HEK293 (cell line): ENCODE results near the gene BRI3BP.
"Not testable (repeated sequence)": the region's sequence is repeated elsewhere in the genome, so short reads cannot be mapped to it uniquely, and the experiment has no call there.

Source experiments
- CTCF ChIA-PET: fragments of 350-600 bp; formaldehyde crosslinking; extraction: SDS; loops from one replicate; lab custom pipeline; 2021; ENCODE audit warnings: antibody characterized with exemption; lab: Yijun Ruan, JAX
- POLR2A ChIA-PET: fragments of 300-600 bp; formaldehyde crosslinking; extraction: SDS; loops from one replicate; lab custom pipeline; 2020; ENCODE audit warnings: antibody characterized with exemption, inconsistent platforms; lab: Yijun Ruan, JAX
- H3K27ac ChIP-seq: fragments of 200-500 bp; sonication (Bioruptor generic); 2 replicates; pipeline ENCODE4 v1.5.1; 2014; ENCODE audit warnings: low read depth, low read length, control low read depth, inconsistent platforms; ENCODE audit errors: extremely low read depth
- H3K36me3 ChIP-seq, 2 experiments: fragments of 200-500 bp in 1 of 2; sonication (Bioruptor generic) in 1 of 2; 1 replicate in 1 of 2; 2 replicates in 1 of 2; pipeline ENCODE4 v1.5.1; 2014 to 2017; ENCODE audit warnings: inconsistent platforms in 2 of 2, low read length in 2 of 2; ENCODE audit not compliant: control insufficient read depth in 2 of 2, insufficient read depth in 1 of 2
- H3K4me1 ChIP-seq: fragments of 200-500 bp; sonication (Bioruptor generic); 2 replicates; pipeline ENCODE4 v1.5.1; 2014; ENCODE audit warnings: mild to moderate bottlenecking, low read length, inconsistent platforms; ENCODE audit not compliant: control insufficient read depth, insufficient read depth
- H3K4me3 ChIP-seq: 2 replicates; pipeline ENCODE4 v1.5.1; 2011; ENCODE audit warnings: low read depth, mild to moderate bottlenecking, control low read depth, low read length, moderate library complexity
- H3K9me3 ChIP-seq: fragments of 200-500 bp; sonication (Bioruptor generic); 2 replicates; pipeline ENCODE4 v1.5.1; 2014; ENCODE audit warnings: low read depth, low read length, inconsistent platforms; ENCODE audit not compliant: control insufficient read depth, insufficient read depth
- GLIS1 ChIP-seq: fragments of 450-650 bp; formaldehyde crosslinking; IDR thresholded peaks from 2 replicates; pipeline ENCODE4 v1.5.1; 2016; ENCODE audit warnings: missing biosample characterization, missing genetic modification characterization
- PRDM4 ChIP-seq: fragments of 450-650 bp; formaldehyde crosslinking; IDR thresholded peaks from 2 replicates; pipeline ENCODE4 v1.5.1; 2017; ENCODE audit warnings: missing biosample characterization, missing genetic modification characterization
- SP3 ChIP-seq: fragments of 450-650 bp; formaldehyde crosslinking; IDR thresholded peaks from 2 replicates; pipeline ENCODE4 v1.5.1; 2016; ENCODE audit warnings: missing biosample characterization, missing genetic modification characterization
- TCF7L2 ChIP-seq: IDR thresholded peaks from 2 replicates; pipeline ENCODE4 v1.6.1; 2011; ENCODE audit warnings: low read depth, mild to moderate bottlenecking, inconsistent platforms, low read length, moderate library complexity, borderline replicate concordance
- ZBTB49 ChIP-seq: fragments of 450-650 bp; formaldehyde crosslinking; IDR thresholded peaks from 2 replicates; pipeline ENCODE4 v1.5.1; 2016; ENCODE audit warnings: missing biosample characterization, missing genetic modification characterization, low read depth
- ZBTB7A ChIP-seq: fragments of 450-650 bp; formaldehyde crosslinking; IDR thresholded peaks from 2 replicates; pipeline ENCODE4 v1.5.1; 2016; ENCODE audit warnings: low read depth, missing biosample characterization, missing genetic modification characterization
- ZNF146 ChIP-seq: fragments of 450-650 bp; formaldehyde crosslinking; IDR thresholded peaks from 2 replicates; pipeline ENCODE4 v1.5.1; 2016; ENCODE audit warnings: missing biosample characterization, missing genetic modification characterization
- ZNF169 ChIP-seq: fragments of 450-650 bp; formaldehyde crosslinking; IDR thresholded peaks from 2 replicates; pipeline ENCODE4 v1.5.1; 2016; ENCODE audit warnings: missing biosample characterization, missing genetic modification characterization
- ZNF184 ChIP-seq: fragments of 450-650 bp; IDR thresholded peaks from 2 replicates; pipeline ENCODE4 v1.5.1; 2018; ENCODE audit warnings: missing biosample characterization, mild to moderate bottlenecking, missing genetic modification characterization
- ZNF24 ChIP-seq: fragments of 450-650 bp; formaldehyde crosslinking; IDR thresholded peaks from 2 replicates; pipeline ENCODE4 v1.5.1; 2016; ENCODE audit warnings: missing biosample characterization, missing genetic modification characterization
- ZNF521 ChIP-seq: fragments of 450-650 bp; formaldehyde crosslinking; IDR thresholded peaks from 2 replicates; pipeline ENCODE4 v1.5.1; 2017; ENCODE audit warnings: missing biosample characterization, mild to moderate bottlenecking, missing genetic modification characterization
- ZNF558 ChIP-seq: fragments of 450-650 bp; formaldehyde crosslinking; IDR thresholded peaks from 2 replicates; pipeline ENCODE4 v1.5.1; 2016; ENCODE audit warnings: missing biosample characterization, missing genetic modification characterization
- ZNF626 ChIP-seq: fragments of 450-650 bp; sonication (Bioruptor Pico); formaldehyde crosslinking; IDR thresholded peaks from 2 replicates; pipeline ENCODE4 v1.5.1; 2018; ENCODE audit warnings: missing biosample characterization, missing genetic modification characterization, inconsistent platforms
- ZNF660 ChIP-seq: fragments of 450-650 bp; IDR thresholded peaks from 2 replicates; pipeline ENCODE4 v1.5.1; 2018; ENCODE audit warnings: missing biosample characterization, mild to moderate bottlenecking, missing genetic modification characterization
- ZNF747 ChIP-seq: fragments of 450-650 bp; formaldehyde crosslinking; IDR thresholded peaks from 2 replicates; pipeline ENCODE4 v1.5.1; 2016; ENCODE audit warnings: missing biosample characterization, missing genetic modification characterization
- ZNF776 ChIP-seq: fragments of 450-650 bp; formaldehyde crosslinking; IDR thresholded peaks from 2 replicates; pipeline ENCODE4 v1.5.0; 2017; ENCODE audit warnings: missing biosample characterization, missing genetic modification characterization, borderline replicate concordance
- ZSCAN30 ChIP-seq: fragments of 450-650 bp; IDR thresholded peaks from 2 replicates; pipeline ENCODE4 v1.5.1; 2018; ENCODE audit warnings: missing biosample characterization, mild to moderate bottlenecking, missing genetic modification characterization, moderate library complexity

Gene BRI3BP

GRCh38 chr12:125028106-125028505 is 34.7 kb downstream of the BRI3BP start (continued):
- TF ChIP-seq TCF7L2 (no peak), ZNF747 (tag by site-specific recombination) (no peak), ZNF776 (tag by site-specific recombination) (no peak), ZBTB7A (tag by site-specific recombination) (no peak), SP3 (tag by site-specific recombination) (no peak), ZNF146 (tag by site-specific recombination) (no peak), ZNF660 (tag by site-specific recombination) (no peak), ZBTB49 (tag by site-specific recombination) (no peak)

- POLR2A ChIA-PET = no interaction called here
- no peak for TF ChIP-seq ZSCAN30 (tag by site-specific recombination)
- 0 out of 2 replicates have a peak, but pooled peaks have one; percentile 31 for TF ChIP-seq GLIS1 (tag by site-specific recombination)
- TF ChIP-seq ZNF184 (tag by site-specific recombination) = no peak
- TF ChIP-seq ZNF521 (tag by site-specific recombination) = no peak
- Histone ChIP-seq H3K27ac (no peak overlapping the region), H3K4me3 (no peak overlapping the region), H3K4me1 (no peaks in the 10 kb centered on the region; the same call in 1 of the 2 replicates), H3K9me3 (no peaks in the 10 kb centered on the region), H3K36me3 (peaks cover 9 to 22% of the 10 kb centered on the region in 2 experiments)
- CTCF ChIA-PET = no interaction called here
These were observed 36.4 kb downstream of the BRI3BP start for GRCh38 chr12:125029761-125030358.

GRCh38 chr12:125031471-125031870 is 38.0 kb downstream of the BRI3BP start:
- H3K27ac ChIP-seq, H3K9me3 ChIP-seq, H3K4me3 ChIP-seq, POLR2A ChIA-PET, H3K4me1 ChIP-seq, H3K36me3 ChIP-seq, CTCF ChIA-PET: not testable (repeated sequence)

GRCh38 chr12:125032466-125033152 is 39.2 kb downstream of the BRI3BP start:
- Histone ChIP-seq H3K36me3 (peaks cover 0 to 4% of the 10 kb centered on the region in 2 experiments; a peak in 2 of 3 replicates), H3K4me1 (no peaks in the 10 kb centered on the region), H3K4me3 (no peak overlapping the region), H3K9me3 (no peaks in the 10 kb centered on the region; the same call in 1 of the 2 replicates), H3K27ac (no peak overlapping the region)
- POLR2A ChIA-PET = no interaction called here
- CTCF ChIA-PET = no interaction called here
- no peak for TF ChIP-seq ZNF558 (tag by site-specific recombination)
- TF ChIP-seq ZNF169 (tag by site-specific recombination) = no peak
- TF ChIP-seq ZNF24 = no peak
- TF ChIP-seq PRDM4 (tag by site-specific recombination) = no peak
- no peak for TF ChIP-seq ZNF626 (tag by site-specific recombination)
